NK-92 (cell line): Measurements from ENCODE around the gene STXBP1.

Experiments
- DNase-seq: peaks from one replicate; lab custom pipeline; 2025; ENCODE audit not compliant: unreplicated experiment; lab: John Stamatoyannopoulos, UW

The STXBP1 gene

GRCh38 chr9:127689329-127690000, 77.4 kb downstream of the STXBP1 start:
- DNase-seq, result no peak

- DNase-seq, result no peak
These were observed 78.7 kb downstream of the STXBP1 start for GRCh38 chr9:127690735-127691134.

DNA sequence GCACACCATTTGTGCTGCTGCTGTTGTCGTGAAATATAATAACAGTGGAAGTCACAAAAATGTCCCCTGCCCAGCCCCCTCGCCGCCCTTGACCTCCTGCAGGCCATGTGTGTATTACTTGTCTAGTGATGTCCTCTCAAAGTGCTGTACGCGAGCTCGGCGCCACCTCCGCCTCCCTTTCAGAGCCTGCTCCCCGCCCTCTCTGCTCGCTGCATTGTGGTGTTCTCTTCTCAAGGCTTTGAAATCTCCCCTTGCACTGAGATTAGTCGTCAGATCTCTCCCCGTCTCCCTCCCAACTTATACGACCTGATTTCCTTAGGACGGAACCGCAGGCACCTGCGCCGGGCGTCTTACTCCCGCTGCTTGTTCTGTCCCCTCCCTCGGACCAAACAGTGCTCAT, 80.0 kb downstream of the STXBP1 start:
- no peak for DNase-seq

DNA sequence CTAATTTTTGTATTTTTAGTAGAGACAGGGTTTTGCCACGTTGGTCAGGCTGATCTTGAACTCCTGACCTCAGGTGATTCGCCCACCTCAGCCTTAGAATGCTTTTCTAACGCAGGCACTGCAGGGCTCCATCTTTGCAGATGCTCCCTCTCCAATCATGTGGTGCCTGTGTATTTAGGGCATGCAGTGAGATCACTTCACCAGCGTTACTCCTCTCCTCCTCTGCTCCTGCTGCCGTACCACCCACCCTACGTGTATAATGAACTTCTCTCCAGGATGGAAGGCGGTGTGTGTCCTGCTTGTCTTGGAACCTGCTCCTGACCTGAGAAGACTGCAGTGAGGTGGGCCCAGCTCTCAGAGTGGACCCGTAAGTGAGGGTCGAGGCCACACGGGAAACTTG, 81.1 kb downstream of the STXBP1 start:
- DNase-seq, result no peak

- DNase-seq, result no peak
These were observed 81.6 kb downstream of the STXBP1 start for GRCh38 chr9:127693697-127694096.

DNA sequence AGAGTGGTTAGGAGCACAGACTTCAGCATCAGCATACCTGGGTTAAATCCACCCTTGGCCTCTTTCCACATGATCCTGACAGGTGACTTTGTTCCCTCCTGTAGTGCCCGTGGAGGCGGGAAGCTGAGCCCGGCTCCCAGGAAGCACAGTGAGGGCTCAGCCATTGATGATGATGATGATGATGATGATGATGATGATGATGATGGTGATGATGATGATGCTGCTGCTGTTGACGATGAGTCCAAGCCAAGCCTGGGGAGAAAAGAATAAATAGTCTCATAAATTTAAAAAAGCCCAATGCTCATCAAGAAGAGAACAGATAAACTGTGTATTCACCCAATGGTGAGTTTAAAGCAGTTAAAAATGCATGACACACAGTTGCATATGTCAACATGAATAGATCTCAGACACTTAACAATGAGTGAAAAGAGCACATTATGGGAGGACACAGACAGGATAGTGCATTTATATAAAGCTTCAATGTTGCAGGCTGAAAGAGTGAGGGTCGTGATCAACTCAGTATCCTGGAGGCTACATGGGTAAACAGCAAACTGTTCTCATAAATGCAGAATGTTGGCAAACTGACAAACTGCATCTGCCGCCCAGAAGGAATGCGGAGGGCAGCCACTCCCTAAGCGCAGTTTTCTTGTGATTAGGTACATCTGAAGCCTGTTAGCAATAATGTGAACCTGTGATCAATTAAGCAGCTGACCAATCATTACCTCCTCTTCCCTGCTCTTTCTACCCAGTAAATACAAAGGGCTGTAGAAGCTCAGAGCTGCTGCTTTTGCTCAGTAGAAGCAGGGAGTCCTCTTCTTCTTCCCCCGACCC, 83.0 kb downstream of the STXBP1 start:
- DNase-seq, result no peak

- no peak for DNase-seq
These were observed 85.5 kb downstream of the STXBP1 start for GRCh38 chr9:127697575-127697974.

GRCh38 chr9:127698386-127698785, 86.3 kb downstream of the STXBP1 start:
- no peak for DNase-seq

- DNase-seq, result peak; percentile 38
These were observed 87.1 kb downstream of the STXBP1 start for GRCh38 chr9:127698985-127699670.

GRCh38 chr9:127700140-127700539, 88.1 kb downstream of the STXBP1 start:
- no peak for DNase-seq

DNA sequence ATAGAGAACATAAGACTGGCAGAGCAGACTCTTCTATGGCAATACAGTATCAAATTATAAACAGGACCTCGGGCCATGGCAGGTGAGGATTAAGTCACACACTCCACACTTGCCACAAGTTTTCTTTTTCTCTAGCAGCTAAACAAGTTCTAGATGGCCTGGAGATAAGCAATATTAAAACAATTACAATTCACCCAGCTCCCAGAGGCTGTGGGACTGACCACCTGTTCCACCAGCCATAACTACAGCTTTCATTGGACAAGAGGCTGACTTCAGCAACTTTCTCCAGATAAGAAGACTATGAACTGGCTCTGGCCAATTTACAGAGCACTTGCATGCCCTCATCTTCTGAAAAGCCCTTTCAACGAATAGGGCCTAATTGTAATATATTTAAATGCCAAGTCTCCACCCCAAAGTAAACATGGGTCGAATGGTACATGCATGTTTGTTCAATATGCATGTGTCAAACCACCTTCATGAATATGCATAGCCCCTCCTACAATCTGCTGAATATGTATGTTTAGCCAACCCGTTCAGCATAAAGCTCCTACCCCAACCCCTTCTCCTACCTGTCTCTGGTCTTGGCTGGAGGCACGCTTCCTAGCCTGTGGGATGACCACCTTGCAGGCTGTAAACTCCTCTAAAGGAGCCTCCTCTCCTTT, 88.6 kb downstream of the STXBP1 start:
- DNase-seq, result no peak

GRCh38 chr9:127703289-127703946, 91.3 kb downstream of the STXBP1 start:
- no peak for DNase-seq

DNA sequence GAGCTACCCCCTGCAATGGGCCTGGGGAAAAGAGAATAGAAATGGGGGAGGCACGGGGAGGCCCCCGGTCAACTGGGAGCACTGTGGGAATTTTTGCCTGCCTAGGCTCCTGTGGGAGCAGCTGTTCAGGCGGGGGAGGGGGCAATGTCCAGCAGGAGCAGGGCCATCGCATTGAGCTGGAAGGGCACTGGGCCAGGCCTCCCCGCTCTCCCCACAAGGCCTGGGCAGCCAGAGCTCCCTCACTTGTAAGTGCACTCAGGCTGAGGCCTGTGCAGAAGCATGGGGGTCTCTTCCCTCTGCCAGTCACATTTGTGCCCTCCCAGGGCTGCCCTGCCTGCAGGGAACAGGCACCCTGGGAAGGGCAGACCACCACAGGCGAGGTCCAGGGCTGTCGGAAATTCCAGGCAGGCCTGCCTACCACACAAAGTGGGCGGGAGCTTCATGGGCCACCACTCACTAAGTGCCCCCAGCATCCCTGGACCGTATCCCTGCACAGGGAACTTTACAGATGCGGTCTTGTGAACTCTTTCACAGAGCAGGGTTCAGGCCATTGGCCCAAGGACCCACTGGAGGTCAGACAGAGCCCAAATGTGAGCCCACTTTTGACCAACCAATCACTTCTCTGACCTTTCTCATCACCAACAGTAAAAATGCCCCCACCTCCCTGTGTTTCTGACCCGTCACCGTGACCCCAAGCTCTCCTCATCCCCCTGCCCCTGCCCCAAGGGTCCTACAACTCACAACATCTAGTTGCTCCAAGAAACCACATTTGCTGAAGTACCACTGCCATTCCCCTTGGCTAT, 93.7 kb downstream of the STXBP1 start:
- DNase-seq, result no peak

GRCh38 chr9:127706836-127707241, 94.8 kb downstream of the STXBP1 start, which contains the start of gene CFAP157:
Gene CFAP157 (plus strand): TSS chr9:127706988. CDS start chr9:127707032, 44 bp downstream.
- DNase-seq, result no peak

DNA sequence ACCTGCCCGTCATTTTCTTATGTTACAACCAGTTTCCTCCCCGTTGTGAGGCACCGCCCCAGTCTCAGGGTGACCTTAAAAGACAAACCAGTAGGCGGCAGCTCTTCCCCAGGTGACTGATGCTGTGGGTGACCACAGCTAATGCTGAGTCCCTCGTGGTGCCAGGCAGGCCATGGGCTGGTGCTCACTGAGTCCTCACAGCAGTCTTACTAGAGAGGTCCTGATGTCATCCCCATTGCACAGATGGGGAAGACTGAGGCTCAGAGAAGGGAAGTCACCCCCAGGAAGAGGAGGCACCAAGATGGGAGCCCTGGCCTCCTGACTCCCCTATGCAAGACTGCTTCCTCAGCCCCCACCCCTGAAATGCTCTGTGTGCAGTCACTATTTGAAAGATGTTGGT, 95.7 kb downstream of the STXBP1 start:
- DNase-seq, result no peak

DNA sequence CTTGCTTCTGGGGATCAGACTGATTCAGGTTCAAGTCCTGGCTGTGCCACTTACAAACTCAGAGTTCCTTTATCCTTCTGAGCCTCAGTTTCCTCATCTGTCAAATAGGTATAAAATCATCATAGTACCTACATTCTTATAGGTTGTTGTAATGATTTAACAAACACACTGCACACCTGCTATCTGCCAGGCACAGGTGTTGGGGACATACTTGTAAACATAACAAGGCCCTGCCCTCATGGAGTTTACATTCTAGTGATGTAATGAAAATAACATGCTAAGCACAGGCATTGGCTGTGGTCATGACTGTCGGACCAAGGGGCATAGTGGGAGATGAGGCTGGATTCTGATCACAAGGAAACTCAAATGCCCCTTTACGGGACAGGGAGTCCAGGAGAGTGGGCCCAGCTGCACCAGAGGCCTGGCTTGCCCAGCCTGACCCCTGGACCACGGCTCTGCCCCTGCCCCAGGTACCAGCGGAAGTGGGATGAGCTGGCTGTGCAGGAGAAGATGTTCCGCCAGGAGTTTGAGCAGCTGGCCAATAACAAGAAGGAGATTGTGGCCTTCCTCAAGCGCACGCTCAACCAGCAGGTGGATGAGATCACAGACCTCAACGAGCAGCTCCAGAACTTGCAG, 97.0 kb downstream of the STXBP1 start:
- DNase-seq, result no peak

DNA sequence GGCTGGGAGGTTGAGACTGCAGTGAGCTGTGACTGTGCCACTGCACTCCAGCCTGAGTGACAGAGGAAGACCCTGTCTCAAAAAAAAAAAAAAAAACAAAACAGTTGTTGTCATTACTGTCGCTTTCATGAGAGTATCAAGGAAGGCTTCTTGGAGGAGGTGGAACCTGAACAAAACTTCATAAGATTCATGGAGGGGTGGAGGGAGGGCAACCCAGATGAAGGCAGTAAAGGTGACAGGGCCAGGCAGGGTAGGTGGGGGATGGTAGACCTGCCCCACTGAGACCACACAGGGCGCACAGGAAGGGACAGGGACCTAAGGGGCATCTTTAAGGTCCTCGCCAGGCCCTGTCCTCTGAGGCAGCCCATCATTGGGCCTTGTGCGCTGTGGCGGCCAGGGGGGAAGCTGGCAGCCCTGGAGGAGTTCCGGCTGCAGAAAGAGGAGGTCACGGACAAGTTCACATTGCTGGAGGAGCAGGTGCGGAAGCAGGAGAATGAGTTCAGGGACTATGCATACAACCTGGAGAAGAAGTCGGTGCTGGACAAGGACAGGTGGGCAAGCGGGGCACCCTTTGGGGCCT, 98.2 kb downstream of the STXBP1 start:
- DNase-seq, result no peak

- DNase-seq, result no peak
These were observed 99.2 kb downstream of the STXBP1 start for GRCh38 chr9:127711226-127711701.

- no peak for DNase-seq
These were observed 99.8 kb downstream of the STXBP1 start for GRCh38 chr9:127711831-127712274.
